GM15510 (cell line): ENCODE measurements around the gene PCSK5.

Source experiments
- POLR2A ChIP-seq: IDR thresholded peaks from 3 replicates; pipeline ENCODE4 v1.6.1; 2011; ENCODE audit warnings: borderline replicate concordance; ENCODE audit not compliant: insufficient read length; ENCODE audit errors: extremely low read depth

Gene PCSK5

DNA sequence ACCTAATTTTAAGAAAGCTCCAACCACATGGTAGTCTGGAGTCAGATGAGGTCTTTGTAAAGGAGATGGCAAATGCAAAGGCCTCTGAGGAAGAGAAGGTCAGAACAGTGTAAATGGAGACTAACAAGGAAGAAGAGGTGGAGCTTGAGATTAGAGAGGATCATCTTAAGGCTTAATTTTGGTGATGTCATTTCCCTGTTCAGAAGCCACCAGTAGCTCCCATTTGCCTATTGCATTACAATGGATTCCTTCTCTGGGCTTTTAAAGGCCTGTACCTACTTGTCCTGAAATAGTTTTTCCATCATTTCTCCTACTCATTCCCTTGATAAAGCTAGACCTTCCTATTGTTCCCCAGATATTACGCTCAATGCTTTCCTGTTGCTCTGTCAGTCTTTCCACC, 16.1 kb downstream of the PCSK5 start:
- no peak for TF ChIP-seq POLR2A

DNA sequence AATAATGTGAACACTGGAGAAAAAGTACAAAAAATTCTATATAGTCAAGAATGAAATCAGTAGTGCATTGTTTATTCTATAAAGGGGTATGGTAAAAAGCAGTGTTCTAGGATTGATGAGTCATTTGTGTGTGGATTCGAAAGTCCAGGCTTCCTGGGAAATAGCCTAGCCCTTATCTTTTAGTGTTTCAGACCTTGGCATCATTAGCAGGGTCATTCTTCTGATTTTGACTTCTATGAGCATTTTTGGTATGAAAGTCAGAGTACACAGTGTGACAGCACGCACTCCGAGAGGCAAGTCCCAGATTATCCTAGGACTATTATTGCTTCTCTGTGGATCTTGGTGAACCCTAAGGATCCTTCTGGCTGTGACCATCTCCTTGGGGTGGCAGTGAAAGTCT, 16.9 kb downstream of the PCSK5 start:
- TF ChIP-seq POLR2A = no peak

DNA sequence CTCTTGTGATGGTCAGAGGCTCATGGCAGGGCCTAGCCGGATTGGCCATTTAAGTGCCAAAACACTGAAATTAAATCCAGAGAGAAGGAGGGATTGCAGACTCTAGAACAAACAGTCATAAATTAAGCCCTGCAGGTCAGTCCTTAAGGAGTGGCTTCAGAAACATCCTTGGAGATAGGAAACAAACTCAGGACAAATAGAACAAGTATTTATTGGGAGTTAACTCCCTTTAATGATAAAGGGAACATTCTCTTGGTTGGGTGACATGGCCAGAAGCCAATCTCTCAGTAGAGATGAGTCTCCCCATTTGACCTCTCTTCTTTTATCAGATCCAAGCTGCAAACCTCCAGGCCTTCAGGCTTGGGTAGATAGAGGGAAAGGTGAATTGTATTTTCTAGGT, 17.4 kb downstream of the PCSK5 start:
- no peak for TF ChIP-seq POLR2A

DNA sequence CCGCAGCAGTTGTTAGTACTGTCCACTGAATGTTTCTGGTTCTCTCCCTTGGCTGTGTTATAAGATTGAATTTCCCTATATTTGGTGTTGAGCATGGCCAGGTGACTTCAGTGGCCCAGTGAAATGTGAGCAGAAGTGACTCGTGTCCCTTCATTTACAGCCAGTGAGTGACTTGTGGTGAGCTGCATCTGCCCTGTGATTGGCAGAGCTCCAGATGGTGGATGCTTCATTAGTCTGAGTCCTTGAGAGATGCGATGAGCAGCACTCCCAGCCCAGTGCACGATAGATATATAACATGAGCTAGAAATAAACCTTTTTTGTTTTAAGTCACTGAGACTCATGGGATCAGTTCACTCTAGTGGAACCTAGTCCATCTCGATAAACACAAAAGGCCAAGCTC, 19.3 kb downstream of the PCSK5 start:
- TF ChIP-seq POLR2A = no peak

DNA sequence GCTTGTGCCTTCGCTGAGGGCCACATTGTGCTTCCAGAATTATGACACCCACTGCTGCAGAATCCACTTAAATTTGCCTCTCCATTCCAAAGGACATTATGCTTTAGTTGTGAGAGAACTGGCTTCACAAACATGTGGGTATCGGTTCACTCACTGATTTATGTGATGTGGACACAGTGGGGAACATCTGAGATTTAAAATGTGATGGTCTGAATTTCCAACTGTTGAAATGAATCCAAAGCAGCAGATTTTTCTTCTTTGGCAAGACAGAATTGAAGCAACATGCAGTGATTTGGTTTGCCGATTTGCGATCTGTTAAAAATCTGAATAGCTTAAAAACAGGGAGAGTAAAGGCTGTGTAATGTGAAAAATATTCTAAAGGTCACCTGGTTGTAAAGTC, 20.3 kb downstream of the PCSK5 start:
- TF ChIP-seq POLR2A = no peak

DNA sequence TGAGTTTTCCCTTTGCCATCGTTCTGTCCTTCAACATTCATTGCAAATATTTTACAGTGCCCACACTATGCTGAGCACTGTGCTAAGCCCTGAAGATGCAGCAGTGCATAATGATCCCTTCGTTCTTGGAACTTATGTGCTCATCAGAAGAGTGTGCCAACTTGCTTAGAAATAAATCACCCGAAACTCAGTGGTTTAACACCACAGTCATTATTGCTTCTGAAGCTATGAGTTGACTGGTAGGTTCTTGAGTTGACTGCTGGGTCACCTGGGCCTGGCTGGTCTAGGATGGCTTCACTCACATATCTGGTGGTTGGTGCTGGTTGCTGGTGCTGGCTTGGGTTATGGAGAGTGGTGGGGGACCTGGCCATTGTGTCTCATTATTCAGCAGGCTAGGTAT, 20.9 kb downstream of the PCSK5 start:
- TF ChIP-seq POLR2A = no peak

DNA sequence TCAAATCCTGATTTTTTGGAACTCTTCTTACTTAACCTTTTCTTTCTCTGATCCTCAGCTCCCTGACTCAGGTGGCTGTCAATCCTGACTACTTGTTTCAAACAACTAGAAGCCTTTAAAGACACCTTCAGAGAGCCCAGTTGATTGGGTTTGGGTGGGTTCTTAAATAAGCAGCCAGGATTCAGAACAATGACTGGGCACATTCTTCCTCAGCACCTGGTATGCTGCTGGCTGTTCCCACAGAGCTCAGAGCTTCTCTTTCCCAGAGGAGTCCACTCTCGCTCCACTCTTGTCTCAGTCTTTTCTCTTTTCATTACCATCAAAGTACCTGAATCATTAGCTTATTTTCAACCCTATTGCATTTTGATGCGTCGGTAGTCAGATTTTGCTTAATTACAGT, 22.5 kb downstream of the PCSK5 start:
- no peak for TF ChIP-seq POLR2A

DNA sequence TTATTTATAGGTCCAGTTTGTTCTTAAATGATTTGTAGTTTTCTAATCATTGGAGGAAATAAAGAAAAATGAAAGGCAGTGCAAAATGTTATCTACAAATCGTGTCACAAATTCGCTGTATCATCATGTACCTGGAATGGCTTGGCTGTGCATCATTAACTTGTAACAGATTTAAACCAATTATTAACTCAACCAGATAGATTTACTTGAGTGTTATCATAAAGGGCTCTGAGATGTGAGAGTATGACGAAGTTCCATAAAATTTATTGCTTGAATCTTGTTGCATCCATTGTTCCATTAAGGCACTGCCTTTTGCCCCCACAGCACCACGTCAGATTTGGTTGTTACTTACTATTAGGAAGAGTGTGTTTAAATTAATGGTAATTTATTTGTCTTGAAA, 23.5 kb downstream of the PCSK5 start:
- TF ChIP-seq POLR2A = no peak

DNA sequence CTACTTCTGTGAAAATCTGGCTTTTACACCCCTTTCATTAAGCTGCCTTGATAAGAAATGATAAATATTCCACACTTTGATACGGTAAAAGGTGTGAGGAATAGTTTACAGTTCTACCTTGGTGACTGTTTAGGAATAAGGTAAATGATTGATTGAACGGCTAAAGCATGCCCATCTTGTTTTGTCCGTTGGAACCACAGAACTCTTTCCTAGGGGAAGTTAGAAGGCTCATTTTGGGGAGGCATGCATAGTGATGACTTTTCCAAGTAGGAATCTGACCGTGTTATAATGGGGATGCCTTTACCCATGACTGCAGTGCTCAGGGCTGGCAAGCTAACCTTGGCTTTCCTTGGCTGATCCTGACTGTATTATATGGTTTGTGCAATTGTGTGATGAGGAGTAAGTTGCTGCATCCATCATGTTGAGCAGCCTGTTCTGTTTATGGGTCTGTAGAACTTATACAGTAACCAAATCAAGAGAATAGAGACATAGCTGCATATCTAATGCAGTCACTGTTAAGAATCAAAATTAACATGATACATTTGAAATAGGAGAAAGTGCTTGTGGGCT, 24.5 kb downstream of the PCSK5 start:
- no peak for TF ChIP-seq POLR2A

DNA sequence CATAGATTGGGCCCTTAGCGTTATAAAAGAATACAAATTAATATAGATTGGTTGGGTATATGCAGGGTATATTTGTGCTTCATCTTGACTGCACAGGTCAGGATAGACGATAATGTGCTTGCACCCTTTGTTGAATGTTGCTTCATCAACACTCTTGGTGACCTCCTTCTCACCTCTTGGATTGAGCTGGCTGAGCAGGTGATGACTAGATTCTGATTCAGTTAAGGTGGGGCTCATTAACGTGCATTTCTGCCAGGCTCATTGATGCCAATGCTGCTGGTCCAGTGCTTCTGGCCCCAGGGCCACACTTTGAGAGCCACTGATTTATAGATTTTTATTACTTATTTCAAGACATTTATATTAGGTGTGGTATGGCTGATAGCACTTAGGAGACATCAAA, 27.7 kb downstream of the PCSK5 start:
- no peak for TF ChIP-seq POLR2A

DNA sequence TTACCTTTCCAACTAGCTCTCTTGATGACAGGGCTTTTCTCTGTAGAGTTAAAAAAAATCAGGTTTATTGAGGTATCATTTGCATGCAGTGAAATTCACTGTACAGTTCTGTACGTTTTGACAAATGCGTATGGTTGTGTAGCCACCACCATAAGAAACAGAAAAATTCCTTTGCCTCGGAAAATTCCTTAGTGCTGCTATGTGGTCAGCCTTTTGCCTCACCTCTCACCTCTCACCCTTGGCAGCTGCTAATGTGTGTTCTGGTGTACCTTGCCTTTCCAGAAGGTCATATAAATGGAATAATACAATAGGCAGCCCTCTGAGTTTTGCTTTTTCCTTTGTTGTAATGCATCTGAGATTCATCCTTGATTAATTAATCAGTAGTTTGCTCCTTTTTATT, 28.4 kb downstream of the PCSK5 start:
- TF ChIP-seq POLR2A = no peak

DNA sequence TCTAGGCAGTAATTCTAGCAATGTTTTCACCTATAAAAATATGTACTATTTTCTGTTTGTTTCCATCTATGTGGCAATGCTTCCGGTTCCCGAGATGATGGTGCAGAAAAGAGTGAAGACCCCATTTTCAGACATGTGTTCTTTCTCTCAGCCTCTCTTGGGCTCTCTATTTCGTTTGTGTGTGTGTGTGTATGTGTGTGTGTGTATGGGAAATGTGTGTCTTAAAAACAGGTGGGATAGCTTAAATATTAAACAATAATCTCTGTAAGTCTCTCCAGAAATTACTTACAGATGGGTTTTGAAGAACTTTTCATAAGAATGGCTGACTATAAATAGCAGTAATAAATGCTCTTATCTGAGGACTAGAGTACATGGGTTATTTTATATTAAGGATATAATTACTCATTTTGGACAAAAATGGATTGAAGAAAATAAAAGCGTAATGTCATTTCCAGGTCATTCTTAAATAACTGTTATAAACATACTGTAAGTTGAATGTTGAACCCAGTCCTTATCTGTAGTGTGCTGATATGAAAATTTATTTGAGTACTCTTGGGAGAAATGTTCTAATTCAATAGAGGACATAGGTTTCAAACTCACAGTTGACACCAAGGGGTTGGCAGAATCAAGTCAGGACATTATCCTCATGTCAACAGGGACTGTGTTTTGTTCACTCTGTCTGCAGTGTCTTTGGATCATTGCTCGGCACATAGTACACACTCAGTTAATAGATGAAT, 31.1 kb downstream of the PCSK5 start:
- no peak for TF ChIP-seq POLR2A

DNA sequence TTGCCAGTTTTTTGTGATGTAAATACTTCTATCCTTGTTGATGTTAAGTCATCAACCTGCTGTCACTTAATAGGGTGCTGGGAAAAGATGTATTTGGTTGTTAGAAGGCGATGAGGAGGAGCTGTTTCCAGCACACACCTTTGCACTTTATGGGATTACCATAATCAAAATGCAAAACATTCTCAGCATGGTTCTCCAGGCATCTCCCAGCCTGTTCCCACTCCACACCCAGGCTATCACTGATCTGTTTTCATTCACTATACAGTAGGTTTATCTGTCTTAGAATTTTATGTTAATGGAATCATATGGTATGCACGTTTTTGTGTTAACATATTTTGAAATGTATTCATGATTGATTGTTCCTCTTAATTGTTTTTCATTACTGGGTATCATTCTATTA, 35.9 kb downstream of the PCSK5 start:
- TF ChIP-seq POLR2A = no peak

DNA sequence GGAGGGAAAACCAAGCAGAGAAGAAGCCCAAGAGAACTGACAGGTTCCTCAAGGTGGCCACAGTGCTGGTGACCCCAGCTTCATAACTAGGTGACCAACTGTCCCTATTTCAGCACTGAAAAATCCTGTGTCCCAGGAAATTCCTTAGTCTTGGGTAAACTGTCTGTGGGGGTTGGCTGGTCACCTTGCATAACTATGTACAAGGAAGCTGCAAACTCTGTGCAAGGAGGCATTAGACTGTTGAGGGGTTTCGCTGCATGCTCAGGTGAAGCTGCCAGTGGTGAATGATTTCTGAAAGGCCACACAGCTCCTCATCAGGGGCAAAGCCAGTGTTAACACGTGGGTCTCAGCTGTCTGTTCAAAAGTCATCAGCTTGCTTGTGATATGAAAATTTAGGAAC, 36.9 kb downstream of the PCSK5 start:
- no peak for TF ChIP-seq POLR2A

DNA sequence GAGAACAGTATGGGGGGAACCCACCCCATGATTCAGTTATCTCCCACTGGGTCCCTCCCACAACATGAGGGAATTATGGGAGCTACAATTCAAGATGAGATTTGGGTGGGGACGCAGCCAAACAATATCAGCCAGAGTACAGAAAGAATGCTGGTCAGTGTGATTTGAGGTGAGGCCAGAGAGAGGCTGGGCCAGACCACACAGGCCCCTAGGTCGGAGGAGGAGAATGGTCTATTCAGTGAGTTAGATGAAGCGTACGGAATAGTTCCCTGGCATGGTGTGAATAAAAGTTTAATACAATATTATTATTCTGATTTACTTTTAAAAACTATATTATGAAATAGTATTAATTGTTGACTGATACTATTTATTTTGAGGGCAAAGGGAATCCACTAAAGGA, 39.7 kb downstream of the PCSK5 start:
- TF ChIP-seq POLR2A = no peak

DNA sequence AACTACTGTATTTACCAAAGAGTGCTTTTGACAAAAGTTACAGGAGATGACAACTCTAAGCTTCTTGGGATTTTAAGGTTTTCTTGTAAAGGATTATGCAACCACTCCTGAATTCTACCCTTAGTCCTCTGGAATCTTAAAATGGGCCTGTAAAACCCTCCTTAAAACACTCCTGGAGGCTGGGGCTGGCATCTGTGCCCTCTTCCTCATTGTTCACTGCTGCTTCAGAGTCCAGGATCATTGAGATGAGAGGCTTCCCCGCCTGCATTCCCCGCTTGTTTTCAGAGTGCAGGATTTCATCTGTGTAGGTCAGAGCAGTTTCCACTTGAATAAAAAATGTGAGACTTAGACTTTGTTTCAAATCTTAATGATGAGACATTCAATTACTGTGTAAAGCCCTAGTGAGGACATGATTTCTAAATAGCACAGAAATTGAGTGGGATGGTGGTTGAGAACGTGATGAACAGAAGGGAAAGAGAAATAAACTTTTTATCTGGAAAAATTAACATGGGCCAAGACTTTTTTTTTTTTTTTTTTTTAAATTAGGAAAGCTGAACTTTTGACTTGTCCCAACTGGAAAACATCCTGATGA, 40.4 kb downstream of the PCSK5 start:
- no peak for TF ChIP-seq POLR2A

DNA sequence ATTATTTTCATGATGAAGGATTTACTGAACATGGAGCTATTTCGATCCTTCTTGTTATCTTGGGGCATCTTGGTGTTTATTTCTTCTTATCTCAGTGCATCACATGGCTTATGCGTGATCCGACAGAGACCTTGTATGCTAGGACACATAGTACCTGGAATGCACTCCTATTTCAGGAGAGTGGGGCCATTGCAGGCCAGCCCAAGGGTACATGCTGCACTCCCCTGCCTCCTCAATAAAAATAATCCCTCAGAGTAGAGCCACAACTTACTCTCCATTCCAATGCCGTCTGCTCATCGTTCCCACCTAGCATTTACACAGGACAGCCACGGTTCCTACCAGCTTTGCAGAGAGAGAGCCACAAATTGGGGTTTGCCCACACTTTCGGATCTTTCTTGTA, 43.5 kb downstream of the PCSK5 start:
- no peak for TF ChIP-seq POLR2A

DNA sequence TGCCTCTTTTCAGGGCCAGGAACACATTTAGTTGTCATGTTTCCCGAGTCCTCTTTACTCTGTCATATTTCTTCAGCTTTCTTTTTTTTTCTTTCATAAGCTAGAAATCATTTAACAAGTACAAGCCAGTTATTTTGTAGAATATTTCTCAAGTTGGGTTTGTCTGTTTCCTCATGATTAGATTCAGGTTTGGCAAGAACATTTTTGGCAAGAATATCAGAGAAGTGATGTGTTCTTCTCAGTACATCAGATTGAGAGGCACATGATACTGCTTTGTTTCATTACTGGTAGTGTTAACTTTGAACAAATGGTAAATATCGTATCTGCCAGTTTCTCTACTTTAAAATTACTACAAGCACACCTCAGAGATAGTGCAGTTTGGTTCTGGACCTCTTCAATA, 45.1 kb downstream of the PCSK5 start:
- TF ChIP-seq POLR2A = no peak
